ENCODE data around the gene PXMP4. TPM values are rescaled to one million over a fixed set of nuclear protein-coding genes. Genes with fewer than 3 reads are reported as not detected.

Gene PXMP4
- total and polyA plus RNA-seq, 12 donors = 4.6 to 14.8 (median 12.0) TPM

- peak in 1 of 9 donors; percentile 7 for TF ChIP-seq CTCF (IDR thresholded peaks at IDR 0.05)
- intact Hi-C loops (cut with DNase I) = loop anchor here in 5 of 10 donors (5.0 to 10.0 kb wide), 5 partner anchors 45 to 275 kb away; partner anchors contain the start of genes E2F1 (in 1 of the 5), NECAB3 (in 1 of the 5) and RALY (in 1 of the 5)
- Histone ChIP-seq H3K9me3 (peaks cover 0 to 23% (median 17%) of the 10 kb centered on the region in 11 donors), H3K27ac (peak overlapping the region; percentile 90 to 98 (median 95)), H3K36me3 (peaks cover 0 to 12% (median 0%) of the 10 kb centered on the region in 9 donors), H3K4me1 (peaks cover 3 to 31% (median 23%) of the 10 kb centered on the region in 9 donors), H3K27me3 (no peaks in the 10 kb centered on the region), H3K4me3 (peak overlapping the region; percentile 33 to 81 (median 68))
- DNase-seq (peak; percentile 86 to 91), ATAC-seq (peak; percentile 73 to 88 (median 83))
- 2 to 4% methylated on average over 52 to 68 of the region's 68 CpGs for WGBS, 2 donors
Measured at GRCh38 chr20:33732166-33732970, 12.3 kb upstream of the PXMP4 start.

GRCh38 chr20:33731693-33732165 lies 11.6 kb upstream of the PXMP4 start, which contains the start of gene ZNF341:
Gene ZNF341, plus strand, starts transcription at chr20:33731996. Its CDS starts 26 bp downstream, at chr20:33732022.
- peak; percentile 88 to 91 for DNase-seq
- H3K36me3 ChIP-seq = peaks cover 0 to 5% (median 0%) of the 10 kb centered on the region in 9 donors
- no peaks in the 10 kb centered on the region for H3K27me3 ChIP-seq
- intact Hi-C loops (cut with DNase I) = loop anchor here in 5 of 10 donors (5.0 to 10.0 kb wide), 5 partner anchors 44 to 274 kb away; partner anchors contain the start of genes E2F1 (in 1 of the 5), NECAB3 (in 1 of the 5) and RALY (in 1 of the 5)
- peaks cover 0 to 17% (median 11%) of the 10 kb centered on the region in 11 donors for H3K9me3 ChIP-seq
- peaks cover 3 to 31% (median 23%) of the 10 kb centered on the region in 9 donors for H3K4me1 ChIP-seq
- ATAC-seq = peak; percentile 83 to 91 (median 88)
- H3K27ac ChIP-seq = peak within 1 kb of the TSS; percentile 90 to 98 (median 95)
- WGBS, 2 donors = 1 to 3% methylated on average over 33 to 57 of the region's 57 CpGs
- peak within 1 kb of the TSS; percentile 33 to 81 (median 68) for H3K4me3 ChIP-seq
- TF ChIP-seq CTCF (IDR thresholded peaks at IDR 0.05) = peak; percentile 88 to 93 (median 91)

- TF ChIP-seq CTCF (IDR thresholded peaks at IDR 0.05) = no peak
- peak overlapping the region; percentile 90 to 98 (median 95) for H3K27ac ChIP-seq
- 78 to 81% methylated on average over 18 of the region's 18 CpGs for WGBS, 2 donors
- H3K9me3 ChIP-seq = peaks cover 0 to 10% (median 5%) of the 10 kb centered on the region in 11 donors
- H3K4me3 ChIP-seq = peak overlapping the region; percentile 25 to 81 (median 68)
- H3K36me3 ChIP-seq = no peaks in the 10 kb centered on the region
- intact Hi-C loops (cut with DNase I) = loop anchor here in 5 of 10 donors (5.0 to 10.0 kb wide), 5 partner anchors 44 to 274 kb away; partner anchors contain the start of genes E2F1 (in 1 of the 5), NECAB3 (in 1 of the 5) and RALY (in 1 of the 5)
- no peaks in the 10 kb centered on the region for H3K27me3 ChIP-seq
- H3K4me1 ChIP-seq = peaks cover 3 to 31% (median 23%) of the 10 kb centered on the region in 9 donors
- no peak for DNase-seq
- peak in 4 of 8 donors; percentile 1 to 24 (median 4) for ATAC-seq
Measured at GRCh38 chr20:33730946-33731692, 11.0 kb upstream of the PXMP4 start.
